Measurements from ENCODE around the gene FAM180B.

GRCh38 chr11:47592251-47592650 lies 5.8 kb downstream of the FAM180B start:
- TF ChIP-seq POLR2A (IDR thresholded peaks at IDR 0.05; ENCODE audit: low read length) (no peak), GATA1 (IDR thresholded peaks at IDR 0.05; ENCODE audit: low read depth, low read length) (no peak)

Data from erythroblast (primary cell).